Measurements from ENCODE around the gene GNAQ. TPM values are rescaled to one million over a fixed set of nuclear protein-coding genes. Genes with fewer than 3 reads are reported as not detected.

The GNAQ gene
- total RNA-seq, 1 experiment from 2014 or later: 28.7 TPM

GRCh38 chr9:77829420-77829819 lies 202.2 kb downstream of the GNAQ start:
- CTCF ChIA-PET: no interaction called here
- TF ChIP-seq YY1 (IDR thresholded peaks at IDR 0.05; ENCODE audit: extremely low read depth, insufficient replicate concordance, low read depth, low read length): no peak
- no peak for TF ChIP-seq POLR2AphosphoS5 (IDR thresholded peaks at IDR 0.05; ENCODE audit: low read depth, low read length)

GRCh38 chr9:77827104-77827784 lies 204.4 kb downstream of the GNAQ start:
- no peak for ATAC-seq
- ChIA-PET CTCF (no interaction called here), POLR2A (no interaction called here), RAD21 (ENCODE audit: low non-redundant PET in 1 of 2, low total read pairs in 2 of 2, uncharacterized antibody in 2 of 2, unreplicated experiment in 2 of 2) (no interaction called here)
- H2AFZ ChIP-seq (ENCODE audit: low read depth, low read length, poor library complexity, severe bottlenecking): no peak overlapping the region
- H3K4me2 ChIP-seq (ENCODE audit: low read length): no peak overlapping the region
- no peaks in the 10 kb centered on the region for H3K9me2 ChIP-seq (ENCODE audit: insufficient read depth)
- no peak overlapping the region for H3K9ac ChIP-seq (ENCODE audit: low read length)
- no peaks in the 10 kb centered on the region for H3K27me3 ChIP-seq (ENCODE audit: insufficient read depth, low read length)
- no peak overlapping the region for H3K4me3 ChIP-seq (replicated peaks in 1 of 2; ENCODE audit: low read depth in 1 of 2, low read length in 2 of 2)
- no peak for TF ChIP-seq POLR2A (IDR thresholded peaks at IDR 0.05; ENCODE audit: borderline replicate concordance, extremely low read depth, insufficient read depth, insufficient read length)
- no peaks in the 10 kb centered on the region for H3K79me2 ChIP-seq (ENCODE audit: insufficient read depth, low read length)
- no peaks in the 10 kb centered on the region for H4K20me1 ChIP-seq (ENCODE audit: insufficient read depth)
- no peaks in the 10 kb centered on the region for H3K9me3 ChIP-seq (ENCODE audit: control insufficient read depth in 1 of 2, insufficient read depth in 1 of 2, low read depth in 1 of 2, low read length in 2 of 2)
- no peak for DNase-seq (ENCODE audit: low read depth, low spot score)
- no TSS peak for BruUV-seq (replicated peaks)
- no peak overlapping the region for H3K27ac ChIP-seq (ENCODE audit: low read depth, low read length)
- no peaks in the 10 kb centered on the region for H3K36me3 ChIP-seq (ENCODE audit: control insufficient read depth in 1 of 2, insufficient read depth in 2 of 2, low read length in 2 of 2)
- H3K4me1 ChIP-seq (ENCODE audit: control insufficient read depth in 1 of 2, insufficient read depth in 2 of 2, low read length in 2 of 2): peaks cover 0 to 3% of the 10 kb centered on the region in 2 experiments; a peak in 1 of 4 replicates
- intact Hi-C loops (cut with micrococcal nuclease): no loop called here

More at GRCh38 chr9:77829420-77829819, 202.2 kb downstream of the GNAQ start:
- no TSS peak for BruUV-seq (replicated peaks)
- Histone ChIP-seq H3K36me3 (ENCODE audit: control insufficient read depth in 1 of 2, insufficient read depth in 2 of 2, low read length in 2 of 2) (no peaks in the 10 kb centered on the region), H4K20me1 (ENCODE audit: insufficient read depth) (no peaks in the 10 kb centered on the region), H3K9me2 (ENCODE audit: insufficient read depth) (no peaks in the 10 kb centered on the region), H3K27me3 (ENCODE audit: insufficient read depth, low read length) (no peaks in the 10 kb centered on the region), H3K9me3 (ENCODE audit: control insufficient read depth in 1 of 2, insufficient read depth in 1 of 2, low read depth in 1 of 2, low read length in 2 of 2) (no peaks in the 10 kb centered on the region), H3K9ac (ENCODE audit: low read length) (no peak overlapping the region), H3K79me2 (ENCODE audit: insufficient read depth, low read length) (no peaks in the 10 kb centered on the region), H3K4me3 (replicated peaks in 1 of 2; ENCODE audit: low read depth in 1 of 2, low read length in 2 of 2) (no peak overlapping the region), H2AFZ (ENCODE audit: low read depth, low read length, poor library complexity, severe bottlenecking) (no peak overlapping the region), H3K4me2 (ENCODE audit: low read length) (no peak overlapping the region), H3K27ac (ENCODE audit: low read depth, low read length) (no peak overlapping the region), H3K4me1 (ENCODE audit: control insufficient read depth in 1 of 2, insufficient read depth in 2 of 2, low read length in 2 of 2) (no peaks in the 10 kb centered on the region)
- DNase-seq (ENCODE audit: low read depth, low spot score) (no peak), ATAC-seq (no peak)
- intact Hi-C loops (cut with micrococcal nuclease): no loop called here
- ChIA-PET RAD21 (ENCODE audit: low non-redundant PET in 1 of 2, low total read pairs in 2 of 2, uncharacterized antibody in 2 of 2, unreplicated experiment in 2 of 2) (no interaction called here), POLR2A (no interaction called here)
